ENCODE measurements around the gene CDH15. TPM values are rescaled to one million over a fixed set of nuclear protein-coding genes. Genes with fewer than 3 reads are reported as not detected.

Gene CDH15
- total RNA-seq, 1 donor = under 0.01 TPM

DNA sequence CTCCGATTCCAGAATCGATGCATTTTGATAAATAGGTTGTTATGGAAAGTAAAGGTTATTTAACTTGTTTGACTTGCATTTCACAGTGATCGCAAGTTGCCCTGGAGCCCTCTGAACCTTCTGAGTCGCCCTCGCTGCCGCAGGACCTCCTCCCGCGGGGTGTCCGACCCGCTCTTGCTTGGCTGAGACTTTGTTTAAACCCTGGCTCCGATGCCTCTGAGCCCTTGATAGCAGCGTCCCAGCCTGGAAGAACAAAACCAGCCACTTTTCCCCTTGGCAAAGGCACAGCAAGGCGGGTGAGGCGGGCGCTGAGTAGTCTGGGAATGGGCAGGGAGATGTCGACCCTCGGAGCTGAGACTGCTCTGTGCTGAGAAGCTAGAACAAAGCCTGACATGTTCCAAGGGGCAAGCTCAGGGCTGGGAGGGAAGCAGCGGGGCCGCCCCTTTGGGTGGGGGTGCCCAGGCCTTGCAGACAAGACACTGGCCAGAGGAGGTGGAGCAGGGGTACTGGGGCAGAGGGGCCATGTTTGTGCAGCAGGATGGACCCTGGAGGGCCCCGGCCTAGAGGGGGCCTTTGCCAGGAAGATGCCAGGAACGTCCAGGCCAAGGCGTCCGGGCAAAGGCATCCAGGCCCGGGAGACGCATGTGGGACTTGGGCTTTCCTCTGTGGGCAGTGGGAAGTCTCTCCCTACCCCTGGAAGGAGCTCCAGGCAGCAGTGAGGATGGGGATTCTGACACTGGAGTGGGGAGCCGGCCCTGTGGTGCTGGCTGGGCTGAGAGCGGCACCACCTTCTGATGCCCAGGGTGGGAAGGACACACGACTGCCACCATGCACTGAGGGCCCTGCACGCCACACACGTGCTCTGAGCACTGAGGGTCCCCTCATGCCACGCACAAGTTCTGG, 30.3 kb upstream of the CDH15 start:
- TF ChIP-seq, protein P1, sequence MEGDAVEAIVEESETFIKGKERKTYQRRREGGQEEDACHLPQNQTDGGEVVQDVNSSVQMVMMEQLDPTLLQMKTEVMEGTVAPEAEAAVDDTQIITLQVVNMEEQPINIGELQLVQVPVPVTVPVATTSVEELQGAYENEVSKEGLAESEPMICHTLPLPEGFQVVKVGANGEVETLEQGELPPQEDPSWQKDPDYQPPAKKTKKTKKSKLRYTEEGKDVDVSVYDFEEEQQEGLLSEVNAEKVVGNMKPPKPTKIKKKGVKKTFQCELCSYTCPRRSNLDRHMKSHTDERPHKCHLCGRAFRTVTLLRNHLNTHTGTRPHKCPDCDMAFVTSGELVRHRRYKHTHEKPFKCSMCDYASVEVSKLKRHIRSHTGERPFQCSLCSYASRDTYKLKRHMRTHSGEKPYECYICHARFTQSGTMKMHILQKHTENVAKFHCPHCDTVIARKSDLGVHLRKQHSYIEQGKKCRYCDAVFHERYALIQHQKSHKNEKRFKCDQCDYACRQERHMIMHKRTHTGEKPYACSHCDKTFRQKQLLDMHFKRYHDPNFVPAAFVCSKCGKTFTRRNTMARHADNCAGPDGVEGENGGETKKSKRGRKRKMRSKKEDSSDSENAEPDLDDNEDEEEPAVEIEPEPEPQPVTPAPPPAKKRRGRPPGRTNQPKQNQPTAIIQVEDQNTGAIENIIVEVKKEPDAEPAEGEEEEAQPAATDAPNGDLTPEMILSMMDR (IDR thresholded peaks at IDR 0.05; ENCODE audit: insufficient read depth, low read depth, low read length) = no peak
- no peak for DNase-seq (ENCODE audit: low read depth)
- no peak overlapping the region for H3K4me3 ChIP-seq (ENCODE audit: low read depth, low read length)

GRCh38 chr16:89141884-89142267, 29.7 kb upstream of the CDH15 start:
- DNase-seq (ENCODE audit: low read depth) = no peak
- no peak overlapping the region for H3K4me3 ChIP-seq (ENCODE audit: low read depth, low read length)
- TF ChIP-seq, protein P1 (IDR thresholded peaks at IDR 0.05; ENCODE audit: insufficient read depth, low read depth, low read length) = no peak

GRCh38 chr16:89142474-89143195, 28.9 kb upstream of the CDH15 start:
- TF ChIP-seq, protein P1 (IDR thresholded peaks at IDR 0.05; ENCODE audit: insufficient read depth, low read depth, low read length) = no peak
- DNase-seq (ENCODE audit: low read depth) = no peak
- H3K4me3 ChIP-seq (ENCODE audit: low read depth, low read length) = no peak overlapping the region

GRCh38 chr16:89143201-89143741, 28.3 kb upstream of the CDH15 start:
- H3K4me3 ChIP-seq (ENCODE audit: low read depth, low read length) = no peak overlapping the region
- TF ChIP-seq, protein P1 (IDR thresholded peaks at IDR 0.05; ENCODE audit: insufficient read depth, low read depth, low read length) = no peak
- no peak for DNase-seq (ENCODE audit: low read depth)

DNA sequence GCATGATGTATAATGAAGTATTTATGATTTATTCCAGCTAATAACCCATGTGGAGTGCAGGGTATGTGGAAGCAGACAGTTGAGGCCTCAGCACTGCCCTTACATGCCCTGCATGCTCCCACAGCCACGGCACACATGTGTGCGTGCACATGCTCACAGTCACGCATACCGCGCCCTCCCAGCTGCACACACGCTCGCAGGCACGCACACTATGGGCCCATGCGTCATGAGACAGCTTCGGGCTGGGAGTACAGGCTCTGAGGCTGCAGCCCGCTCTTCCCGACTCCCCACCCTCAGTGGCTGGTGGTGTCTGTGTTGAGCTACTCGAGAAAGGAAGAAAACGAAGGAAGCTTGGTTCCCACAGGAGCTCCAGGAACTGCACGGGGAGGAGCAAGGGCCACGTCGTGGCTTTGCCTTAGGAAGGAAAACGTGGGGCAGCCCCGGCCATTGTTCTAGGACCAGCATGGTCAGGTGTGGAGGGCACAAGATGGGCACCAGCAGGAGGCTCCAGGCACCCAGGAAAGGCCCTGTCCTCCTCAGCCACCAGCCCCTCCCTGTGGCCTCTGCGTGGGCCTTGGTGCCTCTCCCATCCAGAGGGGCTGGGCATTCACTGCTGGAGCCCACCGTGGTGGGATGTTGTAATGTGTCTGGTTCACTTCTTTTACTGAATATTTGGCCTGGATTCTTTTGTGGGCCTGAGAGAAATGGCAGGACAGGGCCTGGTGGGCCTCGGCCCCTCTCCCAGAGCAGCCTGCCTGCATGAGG, 27.5 kb upstream of the CDH15 start:
- TF ChIP-seq, protein P1 (IDR thresholded peaks at IDR 0.05; ENCODE audit: insufficient read depth, low read depth, low read length) = no peak
- DNase-seq (ENCODE audit: low read depth) = no peak
- no peak overlapping the region for H3K4me3 ChIP-seq (ENCODE audit: low read depth, low read length)

DNA sequence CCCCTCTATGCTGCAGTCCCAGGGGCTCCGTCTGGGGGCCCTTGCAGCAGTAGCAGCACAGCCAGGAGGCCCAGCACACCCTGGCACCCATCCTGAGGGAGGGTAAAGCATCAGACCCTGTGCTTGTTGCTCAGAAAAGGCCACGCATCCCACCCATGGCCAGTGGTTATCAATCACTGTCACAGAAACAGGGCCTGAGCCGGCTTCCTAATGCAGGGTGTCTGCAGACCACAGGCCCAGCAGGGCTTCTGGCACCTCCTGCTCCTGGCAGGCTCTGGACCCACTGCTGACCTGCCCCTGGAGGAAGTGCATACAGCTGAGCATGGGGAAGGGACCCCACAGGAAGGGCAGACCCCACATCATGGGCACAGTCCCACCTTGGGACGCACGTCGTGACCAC, 26.9 kb upstream of the CDH15 start:
- TF ChIP-seq, protein P1 (IDR thresholded peaks at IDR 0.05; ENCODE audit: insufficient read depth, low read depth, low read length) = no peak
- no peak overlapping the region for H3K4me3 ChIP-seq (ENCODE audit: low read depth, low read length)
- DNase-seq (ENCODE audit: low read depth) = no peak
